IMR-90 (cell line): ENCODE measurements around the gene TBC1D4. TPM values are rescaled to one million over a fixed set of nuclear protein-coding genes. Genes with fewer than 3 reads are reported as not detected.

Source experiments
- ATAC-seq: fragments of 200-7000 bp; cut with Tn5 transposase; 2 replicates; pipeline ENCODE4 v1.9.1; 2020; ENCODE audit warnings: low read depth, mild to moderate bottlenecking, moderate library complexity
- BruUV-seq: library from RNA; stranded (reverse); fragments of 400-500 nt; replicated peaks from 2 replicates; lab custom pipeline; 2021; lab: Mats Ljungman, UMichigan
- CTCF ChIA-PET: fragments of 300-600 bp; formaldehyde crosslinking; extraction: SDS; loops from one replicate; lab custom pipeline; 2021; ENCODE audit warnings: antibody characterized with exemption; lab: Yijun Ruan, JAX
- POLR2A ChIA-PET: fragments of 300-600 bp; sonication (Branson Sonifier 250); formaldehyde crosslinking; loops from one replicate; lab custom pipeline; 2022; ENCODE audit warnings: antibody characterized with exemption; ENCODE audit not compliant: unreplicated experiment; lab: Charles Lee
- DNase-seq: peaks from one replicate; pipeline ENCODE4 v3.0.0; 2013
- H2AFZ ChIP-seq: replicated peaks from 2 replicates; pipeline ENCODE3; 2013; ENCODE audit warnings: low read length, mild to moderate bottlenecking; ENCODE audit not compliant: poor library complexity
- H2AK5ac ChIP-seq: 2 replicates; pipeline ENCODE4 v1.6.1; 2013; ENCODE audit warnings: low read depth, low read length, inconsistent platforms
- H2AK9ac ChIP-seq: replicated peaks from 2 replicates; pipeline ENCODE3; 2013; ENCODE audit warnings: mild to moderate bottlenecking, low read depth, low read length, moderate library complexity; ENCODE audit not compliant: poor library complexity
- H2BK120ac ChIP-seq: 2 replicates; pipeline ENCODE4 v1.6.1; 2013; ENCODE audit warnings: low read depth, low read length, inconsistent platforms
- H2BK15ac ChIP-seq: 3 replicates; pipeline ENCODE4 v1.6.1; 2013; ENCODE audit warnings: low read depth, low read length, inconsistent platforms
- H2BK20ac ChIP-seq: 2 replicates; pipeline ENCODE4 v1.6.1; 2013; ENCODE audit warnings: low read depth, mild to moderate bottlenecking, inconsistent platforms, low read length, moderate library complexity
- H2BK5ac ChIP-seq: 2 replicates; pipeline ENCODE4 v1.6.1; 2013; ENCODE audit warnings: mild to moderate bottlenecking, low read depth, low read length, inconsistent platforms; ENCODE audit not compliant: poor library complexity, severe bottlenecking
- H3K14ac ChIP-seq: replicated peaks from 2 replicates; pipeline ENCODE4 v1.6.1; 2013; ENCODE audit warnings: low read depth, low read length, inconsistent platforms
- H3K18ac ChIP-seq: 2 replicates; pipeline ENCODE4 v1.6.1; 2013; ENCODE audit warnings: low read depth, low read length, control low read depth
- H3K23ac ChIP-seq: 2 replicates; pipeline ENCODE4 v1.6.1; 2013; ENCODE audit warnings: low read depth, low read length, inconsistent platforms
- H3K27ac ChIP-seq: 2 replicates; pipeline ENCODE4 v1.5.1; 2013; ENCODE audit warnings: mild to moderate bottlenecking, control low read depth, low read length; ENCODE audit not compliant: insufficient read depth
- H3K27me3 ChIP-seq: 2 replicates; pipeline ENCODE4 v1.6.1; 2013; ENCODE audit warnings: low read length; ENCODE audit not compliant: control insufficient read depth, insufficient read depth
- H3K36me3 ChIP-seq: 2 replicates; pipeline ENCODE4 v1.6.1; 2013; ENCODE audit warnings: low read length, mixed read lengths; ENCODE audit not compliant: control insufficient read depth, insufficient read depth
- H3K4ac ChIP-seq: 2 replicates; pipeline ENCODE4 v1.6.1; 2013; ENCODE audit warnings: low read depth, low read length, inconsistent platforms
- H3K4me1 ChIP-seq: 2 replicates; pipeline ENCODE4 v1.6.1; 2013; ENCODE audit warnings: low read length, mixed read lengths; ENCODE audit not compliant: control insufficient read depth, insufficient read depth
- H3K4me2 ChIP-seq: 2 replicates; pipeline ENCODE4 v1.6.1; 2013; ENCODE audit warnings: low read depth, mild to moderate bottlenecking, control low read depth, low read length, moderate library complexity
- H3K4me3 ChIP-seq: 2 replicates; pipeline ENCODE4 v1.5.1; 2013; ENCODE audit warnings: low read depth, mild to moderate bottlenecking, control low read depth, low read length, moderate library complexity; ENCODE audit not compliant: insufficient read depth
- H3K56ac ChIP-seq: 2 replicates; pipeline ENCODE4 v1.6.1; 2013; ENCODE audit warnings: low read length, inconsistent platforms; ENCODE audit not compliant: insufficient read depth; ENCODE audit errors: extremely low read depth
- H3K79me1 ChIP-seq, 2 experiments: 2 replicates each; pipeline ENCODE4 v1.6.1; 2013; ENCODE audit warnings: low read length in 2 of 2, inconsistent platforms in 1 of 2, low read depth in 1 of 2
- H3K9ac ChIP-seq: 2 replicates; pipeline ENCODE4 v1.6.1; 2013; ENCODE audit warnings: low read depth, low read length, control low read depth
- H3K9me1 ChIP-seq: 2 replicates; pipeline ENCODE4 v1.6.1; 2013; ENCODE audit warnings: low read length, inconsistent platforms; ENCODE audit not compliant: insufficient read depth
- H3K9me3 ChIP-seq: 2 replicates; pipeline ENCODE4 v1.6.1; 2013; ENCODE audit warnings: low read length; ENCODE audit not compliant: control insufficient read depth, insufficient read depth
- H4K20me1 ChIP-seq: 2 replicates; pipeline ENCODE4 v1.6.1; 2013; ENCODE audit warnings: low read length, inconsistent platforms; ENCODE audit not compliant: insufficient read depth
- H4K5ac ChIP-seq: 2 replicates; pipeline ENCODE4 v1.6.1; 2013; ENCODE audit warnings: mild to moderate bottlenecking, low read depth, low read length, control low read depth
- H4K8ac ChIP-seq, 2 experiments: 2 replicates each; pipeline ENCODE4 v1.6.1; 2013; ENCODE audit warnings: low read depth in 2 of 2, low read length in 2 of 2, control low read depth in 1 of 2, inconsistent platforms in 1 of 2
- H4K91ac ChIP-seq: 2 replicates; pipeline ENCODE4 v1.6.1; 2013; ENCODE audit warnings: low read depth, low read length, inconsistent platforms; ENCODE audit not compliant: insufficient read depth
- BHLHE40 ChIP-seq: fragments of 150-350 bp; IDR thresholded peaks from 2 replicates; pipeline ENCODE4 v1.6.1; 2016; ENCODE audit warnings: mild to moderate bottlenecking, low read depth, low read length
- CEBPB ChIP-seq: IDR thresholded peaks from 2 replicates; pipeline ENCODE4 v1.6.1; 2012; ENCODE audit warnings: low read depth, low read length, improper control_type of control experiment
- CHD1 ChIP-seq: IDR thresholded peaks from 2 replicates; pipeline ENCODE4 v1.6.1; 2012; ENCODE audit warnings: low read depth, low read length, improper control_type of control experiment
- FOS ChIP-seq: fragments of 150-350 bp; IDR thresholded peaks from 2 replicates; pipeline ENCODE4 v1.6.1; 2016; ENCODE audit warnings: low read depth, low read length
- MAFK ChIP-seq: IDR thresholded peaks from 2 replicates; pipeline ENCODE4 v1.6.1; 2012; ENCODE audit warnings: low read depth, low read length, improper control_type of control experiment
- MAZ ChIP-seq: IDR thresholded peaks from 2 replicates; pipeline ENCODE4 v1.6.1; 2012; ENCODE audit warnings: low read depth, mild to moderate bottlenecking, low read length, improper control_type of control experiment, moderate library complexity, borderline replicate concordance
- MXI1 ChIP-seq: IDR thresholded peaks from 2 replicates; pipeline ENCODE4 v1.6.1; 2012; ENCODE audit warnings: low read depth, mild to moderate bottlenecking, low read length, moderate library complexity, borderline replicate concordance
- NFE2L2 ChIP-seq: fragments of 150-350 bp; IDR thresholded peaks from 2 replicates; pipeline ENCODE4 v1.6.1; 2016; ENCODE audit warnings: low read depth, mild to moderate bottlenecking, low read length
- POLR2A ChIP-seq: IDR thresholded peaks from 2 replicates; pipeline ENCODE4 v1.6.1; 2012; ENCODE audit warnings: mild to moderate bottlenecking, low read depth, low read length
- RAD21 ChIP-seq: IDR thresholded peaks from 2 replicates; pipeline ENCODE4 v1.6.1; 2012; ENCODE audit warnings: low read length, improper control_type of control experiment
- RCOR1 ChIP-seq: IDR thresholded peaks from 2 replicates; pipeline ENCODE4 v1.6.1; 2012; ENCODE audit warnings: mild to moderate bottlenecking, low read length, improper control_type of control experiment; ENCODE audit not compliant: insufficient replicate concordance
- RFX5 ChIP-seq: IDR thresholded peaks from 2 replicates; pipeline ENCODE4 v1.8.0; 2012; ENCODE audit warnings: low read depth, mild to moderate bottlenecking, low read length, moderate library complexity
- SMC3 ChIP-seq: fragments of 150-350 bp; IDR thresholded peaks from 2 replicates; pipeline ENCODE4 v1.6.1; 2016; ENCODE audit warnings: low read depth, mild to moderate bottlenecking, antibody characterized with exemption, low read length, moderate library complexity
- WGBS, 2 experiments: methylation state at CpG; one replicate each; pipeline versions ENCODE4 v1.1.5 to v1.1.7; 2013; ENCODE audit warnings: missing lambda C conversion rate in 2 of 2; ENCODE audit not compliant: insufficient read length in 1 of 2; ENCODE audit errors: extremely low coverage in 2 of 2; 5-methylcytosine and 5-hydroxymethylcytosine counted together
- dilution Hi-C: fragments of 300-500 bp; cut with HindIII; formaldehyde crosslinking; loops from one replicate; pipeline ENCODE4 v1.14.3; 2018; ENCODE audit warnings: low sequenced_read_pairs; ENCODE audit not compliant: unreplicated experiment
- in situ Hi-C: fragments of 300-500 bp; cut with MboI; formaldehyde crosslinking; loops from 3 replicates; pipeline ENCODE4 v1.14.3; 2019; ENCODE audit warnings: low sequenced_read_pairs, inconsistent platforms, mixed read lengths
- intact Hi-C: fragments of 100-400 bp; cut with micrococcal nuclease; formaldehyde crosslinking; loops from 2 replicates; pipeline ENCODE4 v1.10.0; 2022
- polyA plus RNA-seq, 3 experiments: library from polyadenylated mRNA; depleted of rRNA; stranded (reverse); fragments of >200 nt; gene quantifications; 2 replicates each; pipeline ENCODE4 v1.2.3, GENCODE V29; 2012; ENCODE audit warnings: low replicate concordance in 1 of 3
- total RNA-seq: library from RNA; depleted of rRNA; stranded (reverse); fragments of >200 nt; gene quantifications from 2 replicates; pipeline ENCODE4 v1.2.3, GENCODE V29; 2012
- TF ChIP-seq, protein P1 (sequence below): conservative IDR thresholded peaks from 2 replicates; pipeline ENCODE4 v1.5.1; 2012; ENCODE audit warnings: mild to moderate bottlenecking, low read depth, low read length, improper control_type of control experiment
- TF ChIP-seq, protein P2 (sequence below): fragments of 150-350 bp; IDR thresholded peaks from 2 replicates; pipeline ENCODE4 v1.6.1; 2017; ENCODE audit warnings: mild to moderate bottlenecking, antibody characterized with exemption, low read length, low read depth
- TF ChIP-seq, protein P3 (sequence below): fragments of 150-350 bp; IDR thresholded peaks from 2 replicates; pipeline ENCODE4 v1.6.1; 2016; ENCODE audit warnings: low read depth, mild to moderate bottlenecking, low read length, moderate library complexity, borderline replicate concordance

TBC1D4 gene
- total and polyA plus RNA-seq, 2 of the 4 experiments (the other 2 are of a cell fraction): 7.5 to 22.8 TPM

DNA sequence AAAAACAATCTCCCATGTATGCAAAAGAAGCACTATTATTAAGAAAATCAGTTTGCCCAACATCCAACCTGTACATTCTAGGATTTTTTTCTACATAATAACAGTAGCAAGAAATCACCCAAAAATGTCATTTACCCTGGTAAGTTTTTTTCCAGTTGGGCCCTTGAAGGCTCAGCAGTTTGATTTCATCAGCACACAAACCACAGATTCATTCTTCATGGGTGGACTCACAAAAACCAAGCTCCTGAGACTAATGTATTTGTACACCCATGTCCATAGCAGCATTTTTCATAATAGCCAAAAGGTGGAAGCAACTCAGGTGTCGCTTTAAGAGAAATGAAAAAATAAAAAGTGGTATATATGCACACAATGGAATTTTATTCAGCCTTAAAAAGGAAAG lies 210.1 kb downstream of the TBC1D4 start:
- POLR2A ChIA-PET: no interaction called here
- Histone ChIP-seq H3K4ac (no peak overlapping the region), H3K27ac (no peak overlapping the region), H2AK9ac (no peak overlapping the region), H2BK15ac (no peak overlapping the region), H3K14ac (no peak overlapping the region), H3K36me3 (no peaks in the 10 kb centered on the region), H3K18ac (no peak overlapping the region), H4K91ac (no peak overlapping the region), H3K79me1 (no peaks in the 10 kb centered on the region), H2BK20ac (no peak overlapping the region), H3K9me1 (no peaks in the 10 kb centered on the region), H4K5ac (no peak overlapping the region), H2AK5ac (no peak overlapping the region), H3K23ac (no peak overlapping the region), H2BK5ac (no peak overlapping the region), H3K9me3 (no peaks in the 10 kb centered on the region), H4K8ac (no peak overlapping the region), H3K27me3 (no peaks in the 10 kb centered on the region), H3K4me2 (no peak overlapping the region), H4K20me1 (no peaks in the 10 kb centered on the region), H3K4me3 (no peak overlapping the region), H3K4me1 (no peaks in the 10 kb centered on the region), H2BK120ac (no peak overlapping the region), H3K56ac (no peak overlapping the region), H3K9ac (no peak overlapping the region), H2AFZ (no peak overlapping the region)
- intact Hi-C loops (no loop called here), in situ Hi-C loops (no loop called here), dilution Hi-C loops (no loop called here)
- no TSS peak for BruUV-seq
- CTCF ChIA-PET: interaction anchor here (0.6 kb wide), 1 partner anchor 19 kb away, joined by 3 read pairs; no protein-coding TSS in a partner anchor
- peak; percentile 26 for DNase-seq
- TF ChIP-seq RCOR1 (no peak), FOS (no peak), RAD21 (no peak), CHD1 (no peak), CEBPB (no peak), RFX5 (no peak), MAZ (no peak), BHLHE40 (no peak), NFE2L2 (no peak), POLR2A (no peak), MAFK (no peak), MXI1 (no peak), SMC3 (no peak)
- TF ChIP-seq, protein P1, sequence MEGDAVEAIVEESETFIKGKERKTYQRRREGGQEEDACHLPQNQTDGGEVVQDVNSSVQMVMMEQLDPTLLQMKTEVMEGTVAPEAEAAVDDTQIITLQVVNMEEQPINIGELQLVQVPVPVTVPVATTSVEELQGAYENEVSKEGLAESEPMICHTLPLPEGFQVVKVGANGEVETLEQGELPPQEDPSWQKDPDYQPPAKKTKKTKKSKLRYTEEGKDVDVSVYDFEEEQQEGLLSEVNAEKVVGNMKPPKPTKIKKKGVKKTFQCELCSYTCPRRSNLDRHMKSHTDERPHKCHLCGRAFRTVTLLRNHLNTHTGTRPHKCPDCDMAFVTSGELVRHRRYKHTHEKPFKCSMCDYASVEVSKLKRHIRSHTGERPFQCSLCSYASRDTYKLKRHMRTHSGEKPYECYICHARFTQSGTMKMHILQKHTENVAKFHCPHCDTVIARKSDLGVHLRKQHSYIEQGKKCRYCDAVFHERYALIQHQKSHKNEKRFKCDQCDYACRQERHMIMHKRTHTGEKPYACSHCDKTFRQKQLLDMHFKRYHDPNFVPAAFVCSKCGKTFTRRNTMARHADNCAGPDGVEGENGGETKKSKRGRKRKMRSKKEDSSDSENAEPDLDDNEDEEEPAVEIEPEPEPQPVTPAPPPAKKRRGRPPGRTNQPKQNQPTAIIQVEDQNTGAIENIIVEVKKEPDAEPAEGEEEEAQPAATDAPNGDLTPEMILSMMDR: no peak
- TF ChIP-seq, protein P2, sequence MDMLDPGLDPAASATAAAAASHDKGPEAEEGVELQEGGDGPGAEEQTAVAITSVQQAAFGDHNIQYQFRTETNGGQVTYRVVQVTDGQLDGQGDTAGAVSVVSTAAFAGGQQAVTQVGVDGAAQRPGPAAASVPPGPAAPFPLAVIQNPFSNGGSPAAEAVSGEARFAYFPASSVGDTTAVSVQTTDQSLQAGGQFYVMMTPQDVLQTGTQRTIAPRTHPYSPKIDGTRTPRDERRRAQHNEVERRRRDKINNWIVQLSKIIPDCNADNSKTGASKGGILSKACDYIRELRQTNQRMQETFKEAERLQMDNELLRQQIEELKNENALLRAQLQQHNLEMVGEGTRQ: no peak
- TF ChIP-seq, protein P3, sequence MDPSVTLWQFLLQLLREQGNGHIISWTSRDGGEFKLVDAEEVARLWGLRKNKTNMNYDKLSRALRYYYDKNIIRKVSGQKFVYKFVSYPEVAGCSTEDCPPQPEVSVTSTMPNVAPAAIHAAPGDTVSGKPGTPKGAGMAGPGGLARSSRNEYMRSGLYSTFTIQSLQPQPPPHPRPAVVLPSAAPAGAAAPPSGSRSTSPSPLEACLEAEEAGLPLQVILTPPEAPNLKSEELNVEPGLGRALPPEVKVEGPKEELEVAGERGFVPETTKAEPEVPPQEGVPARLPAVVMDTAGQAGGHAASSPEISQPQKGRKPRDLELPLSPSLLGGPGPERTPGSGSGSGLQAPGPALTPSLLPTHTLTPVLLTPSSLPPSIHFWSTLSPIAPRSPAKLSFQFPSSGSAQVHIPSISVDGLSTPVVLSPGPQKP: no peak
- ATAC-seq: no peak
- WGBS, 2 experiments: no CpG with 5 or more reads among the region's 1 CpG
